Measurements from ENCODE around the gene TTC28.
"Not testable (repeated sequence)": the region's sequence is repeated elsewhere in the genome, so short reads cannot be mapped to it uniquely, and the experiment has no call there.

The TTC28 gene

DNA sequence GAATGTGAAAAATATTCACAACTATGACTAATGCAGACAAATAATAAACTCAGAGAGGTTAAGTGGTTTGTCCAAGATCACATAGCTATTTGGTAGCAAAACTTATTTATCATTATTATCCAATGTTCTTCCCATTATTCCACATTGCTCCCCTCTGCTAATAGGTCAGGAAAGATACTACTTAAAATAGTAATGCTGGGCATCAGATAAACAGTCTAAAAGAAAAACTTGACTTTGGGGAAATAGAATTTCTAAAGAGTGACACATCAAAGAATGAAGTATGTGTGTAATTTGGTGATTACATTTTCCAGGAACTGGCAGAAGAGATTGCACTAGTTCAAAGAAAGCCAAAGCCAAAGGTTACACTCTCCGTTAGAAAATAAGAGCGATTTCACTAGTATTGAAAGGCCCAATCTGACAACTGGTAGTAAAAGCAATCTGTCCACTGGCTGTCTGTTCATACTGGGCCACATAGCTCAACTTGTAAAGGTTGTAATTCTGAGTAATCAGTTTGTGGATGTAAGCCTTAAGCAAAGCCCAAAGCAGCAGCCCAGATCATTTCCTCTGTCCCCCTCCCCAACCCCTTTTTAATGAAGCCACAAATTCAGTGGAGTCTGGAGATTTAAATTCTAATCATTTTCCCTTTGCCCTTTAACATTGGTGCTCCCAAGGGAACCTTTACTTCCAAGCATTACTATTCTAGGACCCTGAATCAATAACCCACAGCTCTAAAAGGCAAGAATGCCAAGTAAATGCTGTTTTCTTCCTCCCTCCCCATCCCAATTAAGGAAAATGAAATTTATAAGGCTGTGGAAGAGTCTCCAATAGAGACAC, 283.5 kb downstream of the TTC28 start:
- TF ChIP-seq ZNF274 (IDR thresholded peaks at IDR 0.05; ENCODE audit: low read depth, low read length), result no peak
- H3K4me3 ChIP-seq (ENCODE audit: low read length), result no peak overlapping the region

GRCh38 chr22:28395520-28395919, 284.1 kb downstream of the TTC28 start:
- H3K4me3 ChIP-seq (ENCODE audit: low read length), result no peak overlapping the region
- TF ChIP-seq ZNF274 (IDR thresholded peaks at IDR 0.05; ENCODE audit: low read depth, low read length), result no peak

GRCh38 chr22:28394513-28395110, 285.0 kb downstream of the TTC28 start:
- TF ChIP-seq ZNF274 (IDR thresholded peaks at IDR 0.05; ENCODE audit: low read depth, low read length), result no peak
- H3K4me3 ChIP-seq (ENCODE audit: low read length), result no peak overlapping the region

DNA sequence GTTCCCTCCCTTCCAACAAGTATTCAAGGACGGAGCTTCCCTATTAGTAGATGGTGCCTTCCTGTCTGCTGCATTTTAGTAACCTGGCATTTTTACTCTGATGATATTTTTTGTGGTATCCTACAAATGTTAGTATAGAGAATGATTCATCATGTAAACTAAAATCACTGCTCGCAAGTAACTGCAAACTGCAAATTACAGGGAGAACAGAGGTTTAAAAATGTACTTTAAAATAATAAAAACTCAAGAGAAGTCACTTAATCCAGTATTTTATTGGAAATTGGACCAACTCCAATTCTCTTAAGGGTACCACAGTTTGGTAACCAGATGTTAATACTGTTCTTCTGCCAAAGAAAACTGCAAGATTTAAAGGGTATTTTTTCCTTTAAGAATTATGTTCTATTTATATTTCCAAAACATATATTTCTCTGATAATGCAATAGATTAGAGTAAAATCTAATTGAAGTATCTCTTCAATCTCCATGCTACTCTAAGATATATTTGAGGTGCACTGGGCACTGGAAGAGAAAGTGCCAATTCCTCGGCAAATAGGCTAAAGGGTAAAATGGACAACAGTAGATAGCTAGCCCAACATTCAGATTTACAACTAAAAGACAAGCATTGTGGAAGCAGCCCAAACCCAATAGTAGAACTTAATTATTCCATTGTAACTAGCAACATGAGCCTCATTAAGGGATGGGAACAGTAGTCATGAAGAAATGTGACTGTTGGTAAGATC, 298.0 kb downstream of the TTC28 start:
- no peak for TF ChIP-seq ZNF274 (IDR thresholded peaks at IDR 0.05; ENCODE audit: low read depth, low read length)
- H3K4me3 ChIP-seq (ENCODE audit: low read length), result no peak overlapping the region

DNA sequence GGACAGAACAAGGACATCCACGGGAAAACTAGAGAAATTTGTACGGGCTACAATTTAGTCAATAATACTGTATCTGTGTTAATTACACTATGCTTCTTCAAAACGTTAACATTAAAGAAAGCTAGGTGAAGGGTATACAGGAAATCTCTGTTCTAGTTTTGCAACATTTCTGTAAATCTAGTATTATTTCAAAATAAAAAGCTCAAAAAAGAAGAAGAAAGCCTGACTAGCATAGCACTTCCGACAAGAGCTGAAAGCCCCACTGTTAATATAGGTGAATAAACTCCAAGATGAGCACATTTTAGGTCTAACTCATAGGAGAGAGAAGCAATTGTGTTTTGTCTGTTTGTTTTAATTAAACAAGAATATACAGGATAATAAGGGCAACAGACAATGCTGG, 299.7 kb downstream of the TTC28 start:
- no peak overlapping the region for H3K4me3 ChIP-seq (ENCODE audit: low read length)
- TF ChIP-seq ZNF274 (IDR thresholded peaks at IDR 0.05; ENCODE audit: low read depth, low read length), result no peak

DNA sequence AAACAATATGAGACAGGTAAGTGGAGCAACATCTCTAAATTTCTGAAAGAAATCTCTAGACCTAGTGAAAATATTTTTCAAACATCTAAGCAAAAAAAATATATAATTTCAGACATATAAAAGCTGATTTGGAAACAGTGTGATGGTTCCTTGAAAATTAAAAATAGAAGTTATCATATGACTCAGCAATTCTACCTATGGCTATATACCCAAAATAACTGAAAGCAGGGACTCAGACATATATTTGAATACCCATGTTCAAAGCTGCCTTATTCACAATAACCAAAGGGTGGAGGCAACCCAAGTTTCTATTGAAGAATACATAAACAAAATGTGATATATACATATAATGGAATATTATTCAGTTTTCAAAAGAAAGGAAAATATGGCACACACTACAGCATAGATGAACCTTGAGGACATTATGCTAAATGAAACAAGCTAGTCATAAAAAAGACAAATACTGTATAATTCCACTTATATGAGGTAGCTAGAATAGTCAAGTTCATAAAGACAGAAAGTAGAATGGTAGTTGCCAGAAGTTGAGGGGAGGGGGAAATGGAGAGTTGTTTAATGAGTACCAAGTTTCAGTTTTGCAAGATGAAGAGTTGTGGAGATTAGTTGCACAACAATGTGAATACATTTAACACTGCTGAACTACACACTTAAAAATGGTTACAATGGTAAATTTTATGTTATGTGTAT, 300.4 kb downstream of the TTC28 start:
- no peak for TF ChIP-seq ZNF274 (IDR thresholded peaks at IDR 0.05; ENCODE audit: low read depth, low read length)
- H3K4me3 ChIP-seq (ENCODE audit: low read length), result no peak overlapping the region

GRCh38 chr22:28375761-28376534, 303.7 kb downstream of the TTC28 start:
- no peak for TF ChIP-seq ZNF274 (IDR thresholded peaks at IDR 0.05; ENCODE audit: low read depth, low read length)

DNA sequence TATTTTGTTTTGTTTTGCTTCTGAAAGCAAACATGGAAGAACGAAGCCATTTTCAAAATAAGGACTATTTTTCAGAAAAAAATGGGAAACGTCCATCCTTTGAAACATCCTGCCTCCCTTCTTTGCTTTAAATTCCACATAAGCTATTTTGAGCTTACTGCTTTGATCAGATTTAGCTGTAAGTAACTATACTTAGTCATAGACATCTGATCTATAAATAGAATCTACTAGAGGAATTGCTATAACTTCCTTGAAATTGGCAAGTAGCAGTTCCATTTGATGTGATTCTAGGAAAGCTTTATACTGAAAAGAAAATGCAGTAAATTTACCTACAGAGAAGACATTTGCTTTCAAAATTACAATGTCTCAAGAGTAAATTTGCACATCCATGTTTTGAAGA, 305.8 kb downstream of the TTC28 start:
- no peak for TF ChIP-seq ZNF274 (IDR thresholded peaks at IDR 0.05; ENCODE audit: low read depth, low read length)
- no peak overlapping the region for H3K4me3 ChIP-seq (ENCODE audit: low read length)

More at GRCh38 chr22:28375761-28376534, 303.7 kb downstream of the TTC28 start:
- no peak overlapping the region for H3K4me3 ChIP-seq (ENCODE audit: low read length)

DNA sequence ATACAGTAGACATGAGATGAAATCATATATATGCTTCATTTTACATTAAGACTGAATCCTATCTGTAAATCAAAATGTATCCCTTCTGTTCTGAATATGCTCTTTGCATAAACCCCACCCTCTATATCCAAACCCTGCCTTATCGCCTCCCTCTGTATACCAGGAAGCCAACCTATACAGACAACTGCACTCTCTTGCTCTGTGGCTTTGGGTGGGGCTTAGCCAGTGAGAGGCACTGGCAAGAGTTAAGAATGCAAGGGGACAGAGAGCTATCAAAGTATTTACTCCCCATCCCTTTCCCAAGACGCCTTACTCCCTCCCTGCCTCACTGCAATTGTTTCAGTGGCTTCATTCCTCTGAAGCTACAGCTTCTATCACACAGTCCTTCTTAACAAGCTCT, 309.8 kb downstream of the TTC28 start:
- TF ChIP-seq ZNF274 (IDR thresholded peaks at IDR 0.05; ENCODE audit: low read depth, low read length), result no peak
- H3K4me3 ChIP-seq (ENCODE audit: low read length), result no peak overlapping the region

DNA sequence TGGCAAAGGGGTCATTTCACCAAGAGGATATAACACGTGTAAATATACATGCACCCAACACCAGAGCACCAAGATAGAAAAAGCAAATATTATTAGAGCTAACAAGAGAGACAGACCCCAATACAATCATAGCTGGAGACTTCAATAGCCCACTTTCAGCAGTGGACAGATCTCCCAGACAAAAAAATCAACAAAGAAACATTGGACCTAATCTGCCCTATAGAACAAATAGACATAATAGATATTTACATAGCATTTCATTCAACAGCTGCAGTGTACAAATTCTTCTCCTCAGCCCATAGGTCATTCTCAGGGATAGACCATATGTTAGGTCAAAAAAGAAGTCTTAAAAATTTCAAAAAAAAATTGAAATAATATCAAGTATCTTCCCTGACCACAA, 312.8 kb downstream of the TTC28 start:
- no peak for TF ChIP-seq ZNF274 (IDR thresholded peaks at IDR 0.05; ENCODE audit: low read depth, low read length)
- no peak overlapping the region for H3K4me3 ChIP-seq (ENCODE audit: low read length)

DNA sequence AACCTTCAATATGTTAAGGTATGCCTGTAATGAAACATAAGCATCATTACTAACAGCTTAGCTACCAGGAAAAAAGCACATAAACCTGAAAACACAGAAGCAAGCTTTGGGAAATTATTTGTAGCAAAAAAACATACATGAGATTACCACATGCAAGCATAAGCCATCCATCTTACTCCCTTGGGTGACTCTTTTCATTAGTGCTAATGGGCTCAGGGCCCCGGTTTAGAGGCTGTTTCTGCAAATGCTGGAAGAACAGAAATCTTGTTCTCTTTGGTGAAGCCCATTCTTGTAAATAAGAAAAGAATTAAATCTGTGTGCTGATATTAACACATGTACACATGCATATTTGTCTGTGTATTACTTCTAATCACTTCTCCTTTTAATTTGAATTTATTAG, 314.3 kb downstream of the TTC28 start:
- no peak overlapping the region for H3K4me3 ChIP-seq (ENCODE audit: low read length)
- TF ChIP-seq ZNF274 (IDR thresholded peaks at IDR 0.05; ENCODE audit: low read depth, low read length), result no peak

DNA sequence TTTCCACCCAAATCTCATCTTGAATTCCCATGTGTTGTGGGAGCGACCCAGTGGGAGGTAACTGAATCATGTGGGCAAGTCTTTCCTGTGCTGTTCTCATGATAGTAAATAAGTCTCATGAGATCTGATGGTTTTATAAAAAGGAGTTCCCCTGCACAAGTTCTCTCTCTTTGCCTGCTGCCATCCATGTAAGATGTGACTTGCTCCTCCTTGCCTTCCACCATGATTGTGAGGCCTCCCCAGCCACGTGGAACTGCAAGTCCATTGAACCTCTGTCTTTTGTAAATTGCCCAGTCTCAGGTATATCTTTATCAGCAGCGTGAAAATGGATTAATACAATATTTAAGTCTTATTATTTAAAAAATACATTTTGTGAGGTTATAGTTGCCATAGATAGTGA, 315.5 kb downstream of the TTC28 start:
- not testable (repeated sequence) for H3K4me3 ChIP-seq (ENCODE audit: low read length)

DNA sequence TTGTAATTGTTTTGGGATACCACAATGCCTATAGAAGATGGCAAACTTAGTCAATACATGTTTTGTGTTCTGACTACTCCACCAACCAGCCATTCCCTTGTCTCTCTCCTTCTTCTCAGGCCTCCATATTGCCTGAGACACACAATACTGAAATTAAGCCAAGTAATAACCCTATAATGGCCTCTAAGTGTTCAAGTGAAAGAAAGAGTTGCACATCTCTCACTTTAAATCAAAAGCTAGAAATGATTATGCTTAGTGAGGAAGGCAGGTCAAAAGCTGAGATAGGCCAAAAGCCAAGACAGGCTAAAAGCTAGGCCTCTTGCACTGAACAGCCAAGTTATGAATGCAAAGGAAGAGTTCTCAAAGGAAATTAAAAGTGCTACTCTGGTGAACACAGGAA, 318.7 kb downstream of the TTC28 start:
- H3K4me3 ChIP-seq (ENCODE audit: low read length), result no peak overlapping the region
- no peak for TF ChIP-seq ZNF274 (IDR thresholded peaks at IDR 0.05; ENCODE audit: low read depth, low read length)

DNA sequence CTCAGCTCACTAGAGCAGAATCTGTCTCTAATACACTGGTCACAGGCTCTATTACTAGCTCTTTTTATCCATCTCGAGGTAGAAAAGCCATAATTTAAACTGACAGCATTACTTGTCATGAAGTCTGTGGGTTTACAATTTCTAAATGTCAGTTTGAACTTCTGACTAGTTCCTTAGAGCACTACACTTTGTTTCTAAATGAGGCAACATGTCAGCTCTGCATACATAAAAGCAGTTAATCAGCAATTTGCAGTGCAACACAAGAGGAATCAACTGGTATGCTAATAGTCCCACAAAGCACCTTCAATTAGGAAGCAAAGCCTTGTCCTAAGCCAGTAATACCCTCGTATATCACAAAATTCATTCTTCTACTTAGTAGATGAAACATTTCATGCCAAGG, 321.3 kb downstream of the TTC28 start:
- H3K4me3 ChIP-seq (ENCODE audit: low read length), result no peak overlapping the region
- TF ChIP-seq ZNF274 (IDR thresholded peaks at IDR 0.05; ENCODE audit: low read depth, low read length), result no peak
